ENCODE data around the gene EFCAB12.
"Not testable (repeated sequence)": the region's sequence is repeated elsewhere in the genome, so short reads cannot be mapped to it uniquely, and the experiment has no call there.

Gene EFCAB12

GRCh38 chr3:129365296-129366136 lies 62.9 kb downstream of the EFCAB12 start:
- DNase-seq (no peak), ATAC-seq (no peak)
- no peak overlapping the region for H3K27ac Mint-ChIP-seq
- no peaks in the 10 kb centered on the region for H3K4me1 Mint-ChIP-seq
- no peak overlapping the region for H3K4me3 Mint-ChIP-seq
- no peaks in the 10 kb centered on the region for H3K27me3 Mint-ChIP-seq
- no peaks in the 10 kb centered on the region for H3K36me3 Mint-ChIP-seq (ENCODE audit: low read depth)
- H3K9me3 Mint-ChIP-seq, result no peaks in the 10 kb centered on the region

GRCh38 chr3:129364811-129365210 lies 63.6 kb downstream of the EFCAB12 start:
- H3K36me3 Mint-ChIP-seq (ENCODE audit: low read depth), result not testable (repeated sequence)

DNA sequence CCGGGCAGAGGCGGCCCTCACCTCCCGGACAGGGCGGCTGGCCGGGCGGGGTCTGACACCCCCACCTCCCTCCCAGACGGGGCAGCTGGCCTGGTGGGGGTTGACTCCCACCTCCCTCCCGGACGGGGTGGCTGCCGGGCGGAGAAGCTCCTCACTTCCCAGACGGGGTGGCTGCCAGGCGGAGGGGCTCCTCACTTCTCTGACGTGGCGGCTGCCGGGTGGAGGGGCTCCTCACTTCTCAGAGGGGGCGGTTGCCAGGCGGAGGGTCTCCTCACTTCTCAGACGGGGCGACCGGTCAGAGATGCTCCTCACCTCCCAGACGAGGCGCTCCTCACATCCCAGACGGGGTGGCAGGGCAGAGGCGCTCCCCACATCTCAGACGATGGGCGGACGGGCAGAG lies 65.1 kb downstream of the EFCAB12 start:
- not testable (repeated sequence) for H3K4me1 Mint-ChIP-seq; ATAC-seq; H3K4me3 Mint-ChIP-seq; H3K36me3 Mint-ChIP-seq (ENCODE audit: low read depth); H3K27me3 Mint-ChIP-seq; H3K9me3 Mint-ChIP-seq; H3K27ac Mint-ChIP-seq; DNase-seq

More at GRCh38 chr3:129364811-129365210, 63.6 kb downstream of the EFCAB12 start:
- DNase-seq, ATAC-seq, H3K9me3 Mint-ChIP-seq, H3K4me1 Mint-ChIP-seq, H3K27ac Mint-ChIP-seq, H3K27me3 Mint-ChIP-seq, H3K4me3 Mint-ChIP-seq: not testable (repeated sequence)

- no peaks in the 10 kb centered on the region for H3K36me3 Mint-ChIP-seq (ENCODE audit: low read depth)
- H3K4me3 Mint-ChIP-seq, result no peak overlapping the region
- no peak for ATAC-seq
- H3K4me1 Mint-ChIP-seq, result no peaks in the 10 kb centered on the region
- H3K27ac Mint-ChIP-seq, result no peak overlapping the region
- no peak for DNase-seq
- no peaks in the 10 kb centered on the region for H3K9me3 Mint-ChIP-seq
- H3K27me3 Mint-ChIP-seq, result no peaks in the 10 kb centered on the region
These were observed 67.6 kb downstream of the EFCAB12 start for GRCh38 chr3:129360705-129361460.

DNA sequence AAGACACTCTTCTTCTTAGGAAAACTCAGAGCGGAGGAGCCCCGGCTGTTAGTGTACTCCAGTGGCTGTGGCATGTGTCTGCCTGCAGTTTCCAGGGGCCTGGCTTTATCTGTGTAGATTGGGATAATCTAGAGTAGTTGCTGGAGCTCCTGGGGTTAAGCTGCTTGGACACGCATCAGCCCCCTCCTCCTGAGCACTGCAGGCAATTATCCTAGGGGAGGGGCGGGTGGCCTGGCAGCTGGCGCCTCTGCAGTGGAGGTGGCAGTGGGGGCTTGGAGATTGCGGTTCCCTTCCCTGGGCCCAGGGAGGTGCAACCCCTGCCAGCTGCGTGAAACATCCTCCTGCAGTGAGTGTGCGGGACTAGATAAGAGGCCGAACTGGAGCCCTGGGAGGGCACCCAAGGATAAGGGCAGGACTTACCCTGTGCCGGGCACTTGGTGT lies 68.2 kb downstream of the EFCAB12 start:
- no peaks in the 10 kb centered on the region for H3K4me1 Mint-ChIP-seq
- H3K27ac Mint-ChIP-seq, result no peak overlapping the region
- H3K9me3 Mint-ChIP-seq, result no peaks in the 10 kb centered on the region
- ATAC-seq (no peak), DNase-seq (no peak)
- H3K27me3 Mint-ChIP-seq, result no peaks in the 10 kb centered on the region
- H3K4me3 Mint-ChIP-seq, result no peak overlapping the region
- H3K36me3 Mint-ChIP-seq (ENCODE audit: low read depth), result no peaks in the 10 kb centered on the region

- DNase-seq, result no peak
- no peaks in the 10 kb centered on the region for H3K9me3 Mint-ChIP-seq
- no peaks in the 10 kb centered on the region for H3K4me1 Mint-ChIP-seq
- no peak overlapping the region for H3K4me3 Mint-ChIP-seq
- no peak for ATAC-seq
- no peak overlapping the region for H3K27ac Mint-ChIP-seq
- H3K36me3 Mint-ChIP-seq (ENCODE audit: low read depth), result no peaks in the 10 kb centered on the region
- H3K27me3 Mint-ChIP-seq, result no peaks in the 10 kb centered on the region
These were observed 69.6 kb downstream of the EFCAB12 start for GRCh38 chr3:129358772-129359371.

DNA sequence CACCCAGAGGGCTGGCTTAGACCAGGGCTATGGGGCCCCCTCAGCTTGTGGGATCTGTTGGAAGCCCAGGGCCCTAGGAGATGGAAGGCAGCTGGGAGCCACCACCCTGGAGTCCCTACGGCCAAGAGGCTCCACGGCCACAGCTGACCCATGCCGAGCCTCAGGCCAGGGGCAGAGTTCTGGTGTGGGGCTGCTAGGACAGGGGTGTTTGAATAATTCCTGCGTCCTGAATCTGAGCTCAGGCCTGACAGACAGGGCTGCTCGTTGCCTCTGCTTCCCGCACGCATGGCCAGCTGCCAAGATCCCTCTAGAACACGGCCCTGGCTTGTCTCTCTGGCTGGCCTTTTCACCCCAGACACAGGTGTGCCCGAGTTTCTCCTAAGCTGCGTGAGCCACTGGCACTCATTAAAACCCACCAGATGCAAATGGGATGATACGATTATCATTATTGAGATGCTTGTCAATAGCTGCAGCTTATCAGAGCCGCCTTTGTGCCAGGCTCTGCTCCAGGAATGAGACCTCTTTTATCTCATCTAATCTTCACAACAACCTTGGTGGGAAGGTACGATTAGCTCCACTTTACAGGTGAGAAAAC lies 70.2 kb downstream of the EFCAB12 start:
- Mint-ChIP-seq H3K4me3 (no peak overlapping the region), H3K27me3 (no peaks in the 10 kb centered on the region), H3K27ac (no peak overlapping the region), H3K9me3 (no peaks in the 10 kb centered on the region), H3K36me3 (ENCODE audit: low read depth) (no peaks in the 10 kb centered on the region), H3K4me1 (no peaks in the 10 kb centered on the region)
- DNase-seq (no peak), ATAC-seq (no peak)

DNA sequence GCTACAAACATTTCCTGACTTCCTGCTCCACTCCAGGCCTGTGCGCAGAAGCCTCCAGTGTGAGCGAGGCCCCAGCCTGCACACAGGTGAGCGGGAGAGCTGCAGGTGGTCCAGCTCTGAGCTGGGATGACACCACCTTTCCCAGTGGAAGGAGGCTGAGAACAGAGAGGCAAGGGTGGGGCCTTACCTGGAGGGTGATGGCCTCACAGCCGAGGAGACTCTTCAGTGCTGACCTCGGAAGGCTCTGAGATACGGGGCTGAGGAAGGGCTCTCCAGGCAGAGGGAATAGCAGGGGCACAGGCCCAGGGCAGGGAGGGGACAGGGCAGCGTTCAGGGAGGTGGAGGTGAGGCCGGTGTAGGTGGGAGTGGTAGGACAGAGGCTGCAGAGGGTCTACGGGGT lies 70.8 kb downstream of the EFCAB12 start:
- no peak overlapping the region for H3K4me3 Mint-ChIP-seq
- H3K9me3 Mint-ChIP-seq, result no peaks in the 10 kb centered on the region
- no peak overlapping the region for H3K27ac Mint-ChIP-seq
- H3K4me1 Mint-ChIP-seq, result no peaks in the 10 kb centered on the region
- ATAC-seq (no peak), DNase-seq (no peak)
- H3K36me3 Mint-ChIP-seq (ENCODE audit: low read depth), result no peaks in the 10 kb centered on the region
- H3K27me3 Mint-ChIP-seq, result no peaks in the 10 kb centered on the region

DNA sequence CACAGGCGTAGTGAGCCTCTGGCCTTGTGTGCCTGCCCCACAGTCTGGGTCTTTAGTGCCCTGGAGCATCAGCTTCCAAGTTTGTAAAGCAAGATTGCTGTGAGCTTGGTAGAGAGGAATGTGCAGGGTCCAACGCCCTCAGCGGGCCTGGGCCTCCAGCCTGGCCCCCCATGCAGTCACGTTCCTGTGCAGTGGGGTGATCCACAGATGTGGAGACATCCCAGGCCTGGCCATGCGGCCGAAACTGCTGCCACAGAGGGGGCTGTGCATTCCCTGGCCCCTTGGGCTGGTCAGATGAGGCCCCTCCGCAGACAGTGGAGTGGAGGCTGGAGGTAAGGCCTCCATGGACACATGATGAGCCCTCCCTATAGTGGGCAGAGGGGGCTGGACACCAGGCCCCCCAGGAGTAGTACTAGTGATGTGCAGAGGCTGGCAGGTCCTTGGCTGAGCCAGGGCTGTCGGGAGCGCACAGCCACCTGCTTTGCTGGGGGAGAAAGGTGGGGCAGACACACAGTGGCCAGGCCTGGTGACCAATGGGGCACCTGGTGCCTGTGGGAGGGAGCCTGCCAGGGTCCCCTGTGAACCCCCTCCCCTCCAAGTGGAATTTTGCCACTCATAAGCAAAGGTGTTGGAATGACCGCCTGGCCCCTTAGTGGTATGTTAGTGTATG lies 71.5 kb downstream of the EFCAB12 start:
- Mint-ChIP-seq H3K4me1 (no peaks in the 10 kb centered on the region), H3K27me3 (no peaks in the 10 kb centered on the region), H3K4me3 (no peak overlapping the region), H3K27ac (no peak overlapping the region), H3K36me3 (ENCODE audit: low read depth) (no peaks in the 10 kb centered on the region), H3K9me3 (no peaks in the 10 kb centered on the region)
- DNase-seq (no peak), ATAC-seq (no peak)

GRCh38 chr3:129353589-129353941 lies 74.9 kb downstream of the EFCAB12 start:
- Mint-ChIP-seq H3K4me3 (no peak overlapping the region), H3K36me3 (ENCODE audit: low read depth) (no peaks in the 10 kb centered on the region), H3K9me3 (no peaks in the 10 kb centered on the region), H3K4me1 (no peaks in the 10 kb centered on the region), H3K27ac (no peak overlapping the region), H3K27me3 (no peaks in the 10 kb centered on the region)
- DNase-seq, result no peak
- no peak for ATAC-seq

- ATAC-seq, result no peak
- H3K4me3 Mint-ChIP-seq, result no peak overlapping the region
- DNase-seq, result no peak
- no peaks in the 10 kb centered on the region for H3K4me1 Mint-ChIP-seq
- no peaks in the 10 kb centered on the region for H3K27me3 Mint-ChIP-seq
- H3K27ac Mint-ChIP-seq, result no peak overlapping the region
- no peaks in the 10 kb centered on the region for H3K9me3 Mint-ChIP-seq
- no peaks in the 10 kb centered on the region for H3K36me3 Mint-ChIP-seq (ENCODE audit: low read depth)
These were observed 75.5 kb downstream of the EFCAB12 start for GRCh38 chr3:129352650-129353588.

DNA sequence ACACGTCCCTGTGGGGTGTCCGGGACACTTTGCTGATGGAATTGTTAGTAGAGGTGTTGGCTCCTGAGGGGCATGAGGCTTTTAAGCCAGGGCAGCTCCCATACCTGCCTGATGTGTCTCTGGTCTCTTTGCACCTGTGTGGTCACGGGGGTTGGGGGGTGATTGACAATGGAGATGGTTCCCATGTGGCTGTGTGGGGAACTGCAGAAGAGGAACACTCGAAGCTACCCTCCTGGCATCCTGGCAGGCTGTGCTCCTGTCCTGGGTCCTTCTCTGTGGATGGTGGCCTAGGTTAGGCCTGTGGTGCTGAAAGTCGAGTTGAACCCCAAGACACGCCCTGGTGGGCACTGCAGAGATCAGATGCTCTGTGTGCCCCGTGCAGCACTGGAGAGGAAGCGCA lies 76.4 kb downstream of the EFCAB12 start:
- no peaks in the 10 kb centered on the region for H3K27me3 Mint-ChIP-seq
- no peak for DNase-seq
- H3K36me3 Mint-ChIP-seq (ENCODE audit: low read depth), result no peaks in the 10 kb centered on the region
- H3K27ac Mint-ChIP-seq, result no peak overlapping the region
- no peak overlapping the region for H3K4me3 Mint-ChIP-seq
- peaks cover under 1% of the 10 kb centered on the region for H3K4me1 Mint-ChIP-seq
- ATAC-seq, result no peak
- H3K9me3 Mint-ChIP-seq, result no peaks in the 10 kb centered on the region
